Measurements from ENCODE around the gene THSD4.
"Not testable (repeated sequence)": the region's sequence is repeated elsewhere in the genome, so short reads cannot be mapped to it uniquely, and the experiment has no call there.

The THSD4 gene

GRCh38 chr15:71386448-71387236 is 271.4 kb downstream of the THSD4 start:
- Histone ChIP-seq H3K36me3 (ENCODE audit: insufficient read depth, low read length) (no peaks in the 10 kb centered on the region), H3K9me3 (ENCODE audit: low read length) (no peaks in the 10 kb centered on the region), H3K27ac (ENCODE audit: low read depth, low read length) (no peak overlapping the region), H3K9ac (ENCODE audit: low read length) (no peak overlapping the region), H3K27me3 (ENCODE audit: control insufficient read depth in 1 of 2, insufficient read depth in 2 of 2, low read length in 2 of 2) (no peaks in the 10 kb centered on the region), H3K4me1 (ENCODE audit: insufficient read depth, low read length) (peaks cover 21% of the 10 kb centered on the region), H3K4me3 (ENCODE audit: low read depth in 1 of 2, low read length in 2 of 2) (no peak overlapping the region)

GRCh38 chr15:71387810-71388209 is 272.5 kb downstream of the THSD4 start:
- H3K9ac ChIP-seq (ENCODE audit: low read length), result no peak overlapping the region

GRCh38 chr15:71390096-71390495 is 274.8 kb downstream of the THSD4 start:
- H3K27ac ChIP-seq (ENCODE audit: low read depth, low read length), result no peak overlapping the region

More at GRCh38 chr15:71387810-71388209, 272.5 kb downstream of the THSD4 start:
- Histone ChIP-seq H3K4me3 (ENCODE audit: low read depth in 1 of 2, low read length in 2 of 2) (no peak overlapping the region), H3K27ac (ENCODE audit: low read depth, low read length) (no peak overlapping the region), H3K27me3 (ENCODE audit: control insufficient read depth in 1 of 2, insufficient read depth in 2 of 2, low read length in 2 of 2) (no peaks in the 10 kb centered on the region), H3K9me3 (ENCODE audit: low read length) (no peaks in the 10 kb centered on the region), H3K36me3 (ENCODE audit: insufficient read depth, low read length) (no peaks in the 10 kb centered on the region), H3K4me1 (ENCODE audit: insufficient read depth, low read length) (peaks cover 21% of the 10 kb centered on the region)

DNA sequence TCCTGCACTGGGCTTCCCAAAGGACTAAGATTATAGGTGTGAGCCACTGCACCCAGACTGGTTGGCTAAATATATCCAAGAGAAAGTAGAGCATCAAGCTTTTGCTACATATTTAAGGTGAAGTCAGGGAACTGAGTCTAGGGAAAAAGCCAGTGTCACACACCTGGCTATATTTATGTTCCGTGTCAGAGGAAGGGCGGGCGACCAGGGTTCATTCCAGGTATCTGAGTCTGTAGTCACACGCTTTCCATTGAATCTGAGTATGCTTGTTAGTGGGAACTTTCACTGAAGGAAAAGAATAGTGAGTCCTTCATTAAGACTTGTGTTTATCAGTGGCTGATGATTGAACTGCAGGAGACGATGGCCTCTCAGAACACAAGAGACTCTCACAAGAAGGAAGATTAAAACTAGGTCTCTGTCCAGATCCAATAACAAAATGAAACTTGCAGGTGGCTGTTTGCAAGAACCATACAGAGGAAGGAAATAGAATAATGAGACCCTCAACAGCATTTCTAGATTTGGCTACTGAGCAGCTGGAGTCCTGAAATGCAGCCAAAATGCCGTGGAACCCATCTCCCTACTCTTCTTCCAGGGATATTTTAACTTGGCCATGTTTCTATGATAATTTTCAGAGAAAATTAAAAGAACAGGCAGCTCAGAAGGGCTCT is 276.3 kb downstream of the THSD4 start:
- H3K9ac ChIP-seq (ENCODE audit: low read length), result no peak overlapping the region
- no peaks in the 10 kb centered on the region for H3K27me3 ChIP-seq (ENCODE audit: control insufficient read depth in 1 of 2, insufficient read depth in 2 of 2, low read length in 2 of 2)
- no peak overlapping the region for H3K27ac ChIP-seq (ENCODE audit: low read depth, low read length)
- H3K36me3 ChIP-seq (ENCODE audit: insufficient read depth, low read length), result no peaks in the 10 kb centered on the region
- peaks cover 4% of the 10 kb centered on the region for H3K4me1 ChIP-seq (ENCODE audit: insufficient read depth, low read length)
- H3K4me3 ChIP-seq (ENCODE audit: low read depth in 1 of 2, low read length in 2 of 2), result no peak overlapping the region
- no peaks in the 10 kb centered on the region for H3K9me3 ChIP-seq (ENCODE audit: low read length)

More at GRCh38 chr15:71390096-71390495, 274.8 kb downstream of the THSD4 start:
- H3K4me1 ChIP-seq (ENCODE audit: insufficient read depth, low read length), result peaks cover 17% of the 10 kb centered on the region
- no peaks in the 10 kb centered on the region for H3K27me3 ChIP-seq (ENCODE audit: control insufficient read depth in 1 of 2, insufficient read depth in 2 of 2, low read length in 2 of 2)
- no peaks in the 10 kb centered on the region for H3K36me3 ChIP-seq (ENCODE audit: insufficient read depth, low read length)
- no peak overlapping the region for H3K4me3 ChIP-seq (ENCODE audit: low read depth in 1 of 2, low read length in 2 of 2)
- no peak overlapping the region for H3K9ac ChIP-seq (ENCODE audit: low read length)
- H3K9me3 ChIP-seq (ENCODE audit: low read length), result no peaks in the 10 kb centered on the region

DNA sequence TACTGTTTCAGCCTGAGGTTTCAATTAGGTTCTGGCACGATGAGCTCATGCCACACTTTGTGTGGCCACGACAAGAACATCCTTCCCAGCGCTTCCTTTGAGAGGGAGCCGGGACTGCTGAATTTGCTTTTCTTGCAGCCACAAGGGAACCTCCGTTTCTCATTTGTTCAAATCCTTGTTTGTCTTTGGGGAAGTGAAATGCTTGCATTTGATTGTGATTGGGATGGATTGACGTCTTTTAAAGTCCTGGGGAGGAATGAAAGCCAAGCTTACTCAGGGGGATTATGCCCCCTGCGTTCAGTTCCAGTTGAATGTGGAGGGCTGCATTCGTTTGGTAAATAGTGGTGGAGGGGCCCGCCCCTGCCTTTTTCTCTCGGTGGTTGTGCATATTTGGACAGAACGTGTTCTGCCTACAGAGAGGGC is 277.6 kb downstream of the THSD4 start:
- Histone ChIP-seq H3K27ac (ENCODE audit: low read depth, low read length) (no peak overlapping the region), H3K4me3 (ENCODE audit: low read depth in 1 of 2, low read length in 2 of 2) (no peak overlapping the region), H3K4me1 (ENCODE audit: insufficient read depth, low read length) (no peaks in the 10 kb centered on the region), H3K27me3 (ENCODE audit: control insufficient read depth in 1 of 2, insufficient read depth in 2 of 2, low read length in 2 of 2) (no peaks in the 10 kb centered on the region), H3K9me3 (ENCODE audit: low read length) (no peaks in the 10 kb centered on the region), H3K9ac (ENCODE audit: low read length) (no peak overlapping the region), H3K36me3 (ENCODE audit: insufficient read depth, low read length) (no peaks in the 10 kb centered on the region)

GRCh38 chr15:71393383-71393782 is 278.1 kb downstream of the THSD4 start:
- Histone ChIP-seq H3K27ac (ENCODE audit: low read depth, low read length) (no peak overlapping the region), H3K9me3 (ENCODE audit: low read length) (no peaks in the 10 kb centered on the region), H3K4me3 (ENCODE audit: low read depth in 1 of 2, low read length in 2 of 2) (no peak overlapping the region), H3K27me3 (ENCODE audit: control insufficient read depth in 1 of 2, insufficient read depth in 2 of 2, low read length in 2 of 2) (no peaks in the 10 kb centered on the region), H3K4me1 (ENCODE audit: insufficient read depth, low read length) (no peaks in the 10 kb centered on the region), H3K9ac (ENCODE audit: low read length) (no peak overlapping the region), H3K36me3 (ENCODE audit: insufficient read depth, low read length) (no peaks in the 10 kb centered on the region)

GRCh38 chr15:71396536-71397125 is 281.4 kb downstream of the THSD4 start:
- Histone ChIP-seq H3K4me1 (ENCODE audit: insufficient read depth, low read length) (no peaks in the 10 kb centered on the region), H3K27me3 (ENCODE audit: control insufficient read depth in 1 of 2, insufficient read depth in 2 of 2, low read length in 2 of 2) (no peaks in the 10 kb centered on the region), H3K36me3 (ENCODE audit: insufficient read depth, low read length) (no peaks in the 10 kb centered on the region), H3K27ac (ENCODE audit: low read depth, low read length) (no peak overlapping the region), H3K9me3 (ENCODE audit: low read length) (no peaks in the 10 kb centered on the region), H3K9ac (ENCODE audit: low read length) (no peak overlapping the region), H3K4me3 (ENCODE audit: low read depth in 1 of 2, low read length in 2 of 2) (no peak overlapping the region)

GRCh38 chr15:71397377-71397776 is 282.1 kb downstream of the THSD4 start:
- H3K4me1 ChIP-seq (ENCODE audit: insufficient read depth, low read length), result no peaks in the 10 kb centered on the region
- H3K27ac ChIP-seq (ENCODE audit: low read depth, low read length), result no peak overlapping the region
- H3K27me3 ChIP-seq (ENCODE audit: control insufficient read depth in 1 of 2, insufficient read depth in 2 of 2, low read length in 2 of 2), result no peaks in the 10 kb centered on the region
- no peak overlapping the region for H3K4me3 ChIP-seq (ENCODE audit: low read depth in 1 of 2, low read length in 2 of 2)
- H3K9me3 ChIP-seq (ENCODE audit: low read length), result no peaks in the 10 kb centered on the region
- no peak overlapping the region for H3K9ac ChIP-seq (ENCODE audit: low read length)
- no peaks in the 10 kb centered on the region for H3K36me3 ChIP-seq (ENCODE audit: insufficient read depth, low read length)

DNA sequence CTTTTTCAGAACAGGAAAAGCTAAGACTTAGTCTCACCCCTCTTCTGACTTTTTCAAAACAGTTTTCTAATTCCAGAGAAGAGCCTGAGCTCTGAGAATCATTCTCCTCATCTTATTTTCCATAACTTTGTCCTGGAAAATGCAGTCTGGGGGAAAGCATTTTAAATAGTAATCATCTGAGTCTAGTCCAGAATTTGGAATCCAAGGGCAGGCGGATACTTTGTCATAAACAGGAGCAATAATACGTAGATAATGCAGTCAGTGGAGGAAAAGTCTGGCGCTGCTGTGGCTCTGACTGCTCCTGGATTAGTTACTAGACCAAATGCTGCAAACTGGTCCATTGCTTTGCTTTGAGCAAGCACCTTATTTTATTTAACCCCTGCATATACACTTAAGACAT is 285.0 kb downstream of the THSD4 start:
- H3K27ac ChIP-seq (ENCODE audit: low read depth, low read length), result no peak overlapping the region
- no peak overlapping the region for H3K9ac ChIP-seq (ENCODE audit: low read length)

DNA sequence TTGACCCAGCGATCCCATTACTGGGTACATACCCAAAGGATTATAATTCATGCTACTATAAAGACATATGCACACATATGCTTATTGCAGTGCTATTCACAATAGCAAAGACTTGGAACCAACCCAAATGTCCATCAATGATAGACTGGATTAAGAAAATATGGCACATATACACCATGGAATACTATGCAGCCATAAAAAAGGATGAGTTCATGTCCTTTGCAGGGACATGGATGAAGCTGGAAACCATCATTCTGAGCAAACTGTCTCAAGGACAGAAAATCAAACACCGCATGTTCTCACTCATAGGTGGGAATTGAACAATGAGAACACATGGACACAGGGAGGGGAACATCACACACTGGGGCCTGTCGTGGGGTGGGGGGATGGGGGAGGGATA is 286.5 kb downstream of the THSD4 start:
- H3K27me3 ChIP-seq (ENCODE audit: control insufficient read depth in 1 of 2, insufficient read depth in 2 of 2, low read length in 2 of 2); H3K9ac ChIP-seq (ENCODE audit: low read length); H3K36me3 ChIP-seq (ENCODE audit: insufficient read depth, low read length); H3K4me1 ChIP-seq (ENCODE audit: insufficient read depth, low read length); H3K4me3 ChIP-seq (ENCODE audit: low read depth in 1 of 2, low read length in 2 of 2); H3K27ac ChIP-seq (ENCODE audit: low read depth, low read length); H3K9me3 ChIP-seq (ENCODE audit: low read length): not testable (repeated sequence)

More for the DNA sequence above, 285.0 kb downstream of the THSD4 start:
- H3K36me3 ChIP-seq (ENCODE audit: insufficient read depth, low read length), result no peaks in the 10 kb centered on the region
- no peaks in the 10 kb centered on the region for H3K4me1 ChIP-seq (ENCODE audit: insufficient read depth, low read length)
- H3K27me3 ChIP-seq (ENCODE audit: control insufficient read depth in 1 of 2, insufficient read depth in 2 of 2, low read length in 2 of 2), result no peaks in the 10 kb centered on the region
- H3K4me3 ChIP-seq (ENCODE audit: low read depth in 1 of 2, low read length in 2 of 2), result no peak overlapping the region
- H3K9me3 ChIP-seq (ENCODE audit: low read length), result no peaks in the 10 kb centered on the region

GRCh38 chr15:71409541-71409940 is 294.3 kb downstream of the THSD4 start:
- Histone ChIP-seq H3K27ac (ENCODE audit: low read depth, low read length) (no peak overlapping the region), H3K9ac (ENCODE audit: low read length) (no peak overlapping the region), H3K27me3 (ENCODE audit: control insufficient read depth in 1 of 2, insufficient read depth in 2 of 2, low read length in 2 of 2) (no peaks in the 10 kb centered on the region), H3K9me3 (ENCODE audit: low read length) (no peaks in the 10 kb centered on the region), H3K4me3 (ENCODE audit: low read depth in 1 of 2, low read length in 2 of 2) (no peak overlapping the region), H3K36me3 (ENCODE audit: insufficient read depth, low read length) (no peaks in the 10 kb centered on the region), H3K4me1 (ENCODE audit: insufficient read depth, low read length) (no peaks in the 10 kb centered on the region)

All from muscle layer of colon (tissue), 2 donors.